Renal pelvis (tissue), 4 donors: Measurements from ENCODE around the gene FAM151A. TPM values are rescaled to one million over a fixed set of nuclear protein-coding genes. Genes with fewer than 3 reads are reported as not detected.
"Not testable (repeated sequence)": the region's sequence is repeated elsewhere in the genome, so short reads cannot be mapped to it uniquely, and the experiment has no call there.

Experiments
- DNase-seq: peaks from one replicate; pipeline ENCODE4 v3.0.0-alpha.2; 2013
- polyA plus RNA-seq, 3 donors: library from polyadenylated mRNA; unstranded; fragments of 120-200 nt; gene quantifications; one replicate each; pipeline ENCODE4 v1.2.1, GENCODE V29; 2013; ENCODE audit not compliant: insufficient read length in 3 of 3

FAM151A gene
- polyA plus RNA-seq, 3 donors = 28.7 to 39.5 (median 35.8) TPM

DNA sequence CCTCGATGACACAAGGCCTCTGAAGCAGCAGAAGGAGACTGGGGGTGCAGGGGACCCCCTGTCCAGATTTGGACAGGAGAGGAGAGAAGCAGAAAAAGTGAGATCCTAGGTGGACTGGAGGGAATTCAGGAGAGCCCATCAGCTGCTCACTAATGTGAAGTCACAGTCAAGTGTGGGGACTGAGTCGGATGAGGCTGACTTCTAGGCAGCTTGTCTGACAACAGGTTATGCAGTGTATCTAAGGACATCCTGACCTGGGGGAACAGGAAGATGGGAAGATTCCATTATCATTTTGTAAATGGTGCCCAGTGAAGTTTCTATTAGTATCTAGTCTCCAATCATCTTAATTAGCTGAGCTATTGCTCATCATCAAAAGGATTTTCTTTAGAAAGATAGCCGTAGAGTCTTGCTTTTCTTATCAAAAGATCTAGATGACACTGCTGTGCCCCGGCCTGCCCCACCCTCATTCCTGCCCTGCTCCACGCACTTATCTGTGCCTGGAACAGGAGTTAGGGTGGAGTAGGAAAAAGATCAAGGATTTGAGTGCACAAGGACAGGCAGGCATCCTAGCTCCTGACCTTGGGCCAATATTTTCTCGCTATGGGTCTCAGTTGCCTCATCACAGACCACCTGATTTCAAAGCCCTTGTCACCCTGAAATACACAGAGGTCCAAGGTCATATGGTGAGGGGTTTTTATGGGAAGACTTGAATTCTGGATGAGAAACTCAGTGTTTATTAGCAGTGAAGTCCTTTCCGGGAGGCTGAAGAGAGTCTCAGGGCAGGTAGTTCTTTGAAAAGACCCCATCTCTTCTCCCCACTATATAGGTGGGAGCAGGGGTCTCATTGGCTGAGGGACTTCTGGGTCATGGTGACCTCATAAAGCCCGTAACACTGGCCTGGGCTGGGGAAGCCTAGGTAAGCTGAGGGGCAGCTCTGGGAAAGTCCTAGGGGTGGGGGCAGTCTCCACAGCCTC lies 17.8 kb upstream of the FAM151A start, which contains the start of gene MROH7:
Gene MROH7, plus strand, starts transcription at position 924 of the 974 bp plus-strand sequence. CDS start 11,141 bp downstream, outside the sequence.
- DNase-seq = no peak

GRCh38 chr1:54640361-54640760 lies 17.0 kb upstream of the FAM151A start:
- no peak for DNase-seq

DNA sequence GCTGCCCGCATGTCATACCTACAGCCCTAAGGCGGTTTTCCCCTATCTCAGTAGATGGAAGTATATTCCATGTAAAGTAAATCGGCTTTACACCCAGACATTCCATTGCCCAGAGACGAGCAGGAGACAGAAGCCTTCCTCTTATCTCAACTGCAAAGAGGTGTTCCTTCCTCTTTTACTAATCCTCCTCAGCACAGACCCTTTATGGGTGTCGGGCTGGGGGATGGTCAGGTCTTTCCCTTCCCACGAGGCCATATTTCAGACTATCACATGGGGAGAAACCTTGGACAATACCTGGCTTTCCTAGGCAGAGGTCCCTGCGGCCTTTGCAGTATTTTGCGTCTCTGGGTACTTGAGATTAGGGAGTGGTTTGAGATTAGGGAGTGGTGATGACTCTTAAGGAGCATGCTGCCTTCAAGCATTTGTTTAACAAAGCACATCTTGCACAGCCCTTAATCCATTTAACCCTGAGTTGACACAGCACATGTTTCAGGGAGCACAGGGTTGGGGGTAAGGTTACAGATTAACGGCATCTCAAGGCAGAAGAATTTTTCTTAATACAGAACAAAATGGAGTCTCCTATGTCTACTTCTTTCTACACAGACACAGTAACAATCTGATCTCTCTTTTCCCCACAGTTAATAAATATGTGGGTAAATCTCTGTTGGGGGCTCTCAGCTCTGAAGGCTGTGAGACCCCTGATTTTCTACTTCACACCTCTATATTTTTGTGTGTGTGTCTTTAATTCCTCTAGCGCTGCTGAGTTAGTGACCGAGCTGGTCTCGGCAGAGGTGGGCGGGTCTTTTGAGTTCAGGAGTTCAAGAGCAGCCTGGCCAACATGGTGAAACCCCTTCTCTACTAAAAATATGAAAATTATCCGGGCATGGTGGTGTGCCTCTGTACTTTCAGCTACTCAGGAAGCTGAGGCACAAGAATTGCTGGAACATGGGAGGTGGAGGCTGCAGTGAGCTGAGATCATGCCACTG lies 13.4 kb upstream of the FAM151A start:
- not testable (repeated sequence) for DNase-seq

DNA sequence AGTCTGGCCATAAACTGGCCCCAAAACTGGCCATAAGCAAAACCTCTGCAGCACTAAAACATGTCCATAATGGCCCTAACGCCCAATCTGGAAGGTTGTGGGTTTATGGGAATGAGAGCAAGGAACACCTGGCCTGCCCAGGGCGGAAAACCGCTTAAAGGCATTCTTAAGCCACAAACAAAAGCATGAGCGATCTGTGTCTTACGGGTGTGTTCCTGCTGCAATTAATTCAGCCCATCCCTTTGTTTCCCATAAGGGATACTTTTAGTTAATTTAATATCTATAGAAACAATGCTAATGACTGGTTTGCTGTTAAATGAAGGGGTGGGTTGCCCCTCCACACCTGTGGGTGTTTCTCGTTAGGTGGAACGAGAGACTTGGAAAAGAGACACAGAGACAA lies 12.5 kb upstream of the FAM151A start:
- DNase-seq = not testable (repeated sequence)

GRCh38 chr1:54627196-54627595 lies 3.9 kb upstream of the FAM151A start:
- DNase-seq = no peak

DNA sequence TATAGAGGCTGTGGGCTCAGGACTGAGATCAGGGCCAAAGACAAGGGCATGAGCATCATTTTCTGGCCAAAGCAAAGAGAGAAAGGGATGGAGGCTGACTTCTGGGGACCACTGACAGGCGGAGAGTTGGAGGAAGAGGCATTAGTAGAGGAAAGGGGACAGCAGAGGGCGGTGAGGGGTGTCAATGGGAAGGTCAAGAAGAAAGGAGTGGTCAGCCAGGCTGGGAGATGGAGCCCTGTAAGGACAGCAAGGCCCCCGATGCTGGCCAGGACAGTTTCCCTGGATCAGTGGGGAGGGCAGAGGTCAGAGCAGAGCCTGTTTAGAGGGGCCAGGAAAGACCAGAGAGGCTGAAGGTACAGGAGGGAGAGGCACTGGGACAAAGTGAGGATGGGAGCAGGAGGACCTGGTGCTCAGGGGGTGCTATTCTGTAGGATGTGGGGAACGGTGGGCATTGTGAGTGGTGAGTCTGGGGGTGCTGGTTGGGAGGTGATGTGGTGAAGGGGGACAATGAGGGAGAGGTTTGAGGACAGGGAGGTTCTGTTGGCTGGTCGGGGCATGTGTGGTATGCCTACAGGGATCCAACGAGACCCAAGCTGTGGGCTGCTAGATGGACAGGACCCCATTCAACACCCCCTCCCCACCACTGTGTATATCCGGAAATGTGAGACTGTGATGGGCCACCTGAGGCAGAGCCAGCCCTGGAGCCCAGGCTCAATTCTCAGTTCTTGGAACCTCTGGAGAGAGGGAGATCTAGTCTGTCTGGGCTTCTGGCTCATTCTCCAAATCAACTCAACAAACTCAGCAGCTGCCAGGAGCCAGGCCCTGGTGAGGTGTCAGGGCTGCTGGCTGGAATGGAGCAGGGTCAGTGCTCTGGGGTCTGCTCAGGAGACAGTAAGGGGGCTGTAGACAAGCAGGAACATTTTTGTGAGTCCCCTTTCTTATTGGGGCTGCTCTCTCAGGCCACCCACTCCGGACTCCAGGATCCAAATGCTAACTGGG lies 1.4 kb upstream of the FAM151A start:
- no peak for DNase-seq

DNA sequence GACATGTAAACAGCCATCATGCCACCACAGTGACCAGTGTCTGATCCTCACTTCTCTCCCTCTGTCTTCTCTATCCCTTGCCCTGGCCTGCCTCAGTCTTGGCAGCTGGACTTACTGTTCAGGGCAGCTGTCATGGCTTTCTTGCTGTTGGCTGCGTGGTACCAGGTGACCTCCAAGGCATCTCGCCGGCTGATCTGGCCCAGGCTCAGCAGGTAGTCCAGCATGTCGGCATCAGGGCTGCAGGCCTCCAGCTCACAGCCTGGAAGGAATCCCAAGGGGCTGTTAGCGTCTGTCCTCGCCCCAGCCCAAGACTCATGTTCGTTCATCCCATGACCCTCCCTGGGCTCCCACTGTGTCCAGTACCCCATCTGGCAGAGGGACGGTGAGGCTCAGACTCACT lies 3.6 kb downstream of the FAM151A start:
- no peak for DNase-seq

DNA sequence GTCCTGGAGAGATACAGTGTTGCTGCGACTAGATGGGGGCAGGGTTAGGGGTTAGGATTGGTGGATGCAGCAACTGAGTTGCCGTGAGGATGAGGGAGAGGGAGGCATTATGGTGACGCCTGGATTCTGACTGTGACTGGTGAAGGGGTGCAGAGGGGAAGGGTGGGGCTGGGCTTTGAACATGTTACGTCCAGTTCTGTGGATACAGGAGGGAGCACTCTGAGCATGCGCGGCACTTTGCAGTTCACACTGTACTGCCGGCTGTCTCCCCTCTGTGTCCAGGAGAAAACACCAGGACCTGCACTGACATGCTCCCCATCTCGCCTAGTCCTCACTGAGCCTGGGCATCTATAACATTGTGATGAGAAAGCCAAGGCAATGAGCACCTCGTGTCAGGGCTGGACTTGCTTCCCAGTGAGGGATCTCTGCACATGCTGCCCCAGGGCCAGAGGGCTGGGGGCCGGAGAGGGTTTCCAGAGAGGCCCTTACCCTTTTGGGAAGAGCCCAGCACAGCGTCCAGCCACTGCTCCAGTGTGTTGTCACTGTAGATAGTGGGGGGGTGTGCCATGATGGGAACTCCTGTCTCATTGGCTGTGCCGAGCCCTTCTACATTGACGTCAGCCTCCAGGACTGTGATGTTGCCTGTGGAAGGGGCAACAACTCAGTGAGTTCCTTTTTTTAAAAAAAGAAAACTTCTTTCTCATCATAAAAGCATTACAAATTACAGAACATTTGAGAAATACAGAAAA lies 7.6 kb downstream of the FAM151A start:
- no peak for DNase-seq

DNA sequence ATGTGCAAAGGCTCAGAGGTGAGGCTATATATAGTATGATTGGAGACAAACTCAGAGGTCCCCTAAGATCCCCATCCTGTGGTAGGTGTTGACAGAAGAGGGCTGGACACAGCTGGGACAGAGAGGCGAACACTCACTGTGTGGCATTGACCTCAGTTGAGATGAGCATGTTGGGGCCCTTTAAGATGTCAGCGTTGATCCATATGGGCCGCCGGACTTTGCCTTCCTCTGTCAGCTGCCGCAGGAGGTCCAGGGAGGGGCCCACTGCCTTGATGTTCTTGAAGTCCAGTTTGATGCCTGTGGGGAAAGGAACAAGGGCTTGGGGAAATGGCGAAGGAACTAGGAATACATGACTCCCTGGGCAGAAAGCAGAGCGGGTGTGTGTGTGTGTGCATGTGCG lies 8.8 kb downstream of the FAM151A start:
- DNase-seq = no peak

DNA sequence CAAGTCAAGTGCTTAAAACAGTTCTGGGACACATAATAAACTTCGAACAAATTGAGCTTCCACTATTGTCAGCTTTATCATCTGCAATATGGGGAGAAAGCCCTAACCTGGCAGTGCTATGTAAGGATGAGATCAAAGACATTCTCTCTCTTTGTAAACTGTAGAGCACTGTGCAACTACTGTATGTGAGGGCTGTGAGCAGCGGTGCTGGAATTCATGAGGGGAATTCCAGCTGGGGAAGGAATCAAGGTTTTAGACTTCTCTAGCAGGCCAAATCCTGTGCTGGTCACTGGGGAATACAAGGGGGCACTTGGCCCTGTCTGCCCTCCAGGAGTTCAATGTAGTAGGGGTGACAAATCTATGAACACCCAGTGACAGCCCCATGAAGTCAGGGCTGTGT lies 9.3 kb downstream of the FAM151A start:
- no peak for DNase-seq

DNA sequence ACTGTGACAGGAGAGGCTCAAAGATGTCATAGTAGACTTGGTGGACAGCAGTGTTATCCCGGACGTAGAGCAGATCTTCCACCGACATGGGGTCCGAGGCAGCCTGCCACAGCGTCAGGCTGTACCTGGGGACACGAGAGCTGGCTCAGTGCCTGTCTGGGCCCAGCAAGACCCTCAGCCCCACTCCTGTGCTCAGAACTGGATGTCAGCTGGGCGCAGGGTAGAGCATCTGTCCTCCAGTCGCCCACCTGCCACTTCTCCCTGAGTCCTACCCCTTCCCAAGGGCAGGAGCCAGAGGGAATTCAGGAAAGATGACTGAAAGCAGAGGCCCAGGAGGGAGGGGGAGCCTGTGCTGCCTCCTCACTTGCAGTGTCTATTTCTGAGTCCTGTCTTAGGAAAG lies 11.7 kb downstream of the FAM151A start:
- DNase-seq = no peak

- DNase-seq = no peak
Measured at GRCh38 chr1:54610601-54611580, 12.4 kb downstream of the FAM151A start.

- no peak for DNase-seq
Measured at GRCh38 chr1:54610048-54610447, 13.3 kb downstream of the FAM151A start.

- no peak for DNase-seq
Measured at GRCh38 chr1:54609301-54609921, 13.9 kb downstream of the FAM151A start.

DNA sequence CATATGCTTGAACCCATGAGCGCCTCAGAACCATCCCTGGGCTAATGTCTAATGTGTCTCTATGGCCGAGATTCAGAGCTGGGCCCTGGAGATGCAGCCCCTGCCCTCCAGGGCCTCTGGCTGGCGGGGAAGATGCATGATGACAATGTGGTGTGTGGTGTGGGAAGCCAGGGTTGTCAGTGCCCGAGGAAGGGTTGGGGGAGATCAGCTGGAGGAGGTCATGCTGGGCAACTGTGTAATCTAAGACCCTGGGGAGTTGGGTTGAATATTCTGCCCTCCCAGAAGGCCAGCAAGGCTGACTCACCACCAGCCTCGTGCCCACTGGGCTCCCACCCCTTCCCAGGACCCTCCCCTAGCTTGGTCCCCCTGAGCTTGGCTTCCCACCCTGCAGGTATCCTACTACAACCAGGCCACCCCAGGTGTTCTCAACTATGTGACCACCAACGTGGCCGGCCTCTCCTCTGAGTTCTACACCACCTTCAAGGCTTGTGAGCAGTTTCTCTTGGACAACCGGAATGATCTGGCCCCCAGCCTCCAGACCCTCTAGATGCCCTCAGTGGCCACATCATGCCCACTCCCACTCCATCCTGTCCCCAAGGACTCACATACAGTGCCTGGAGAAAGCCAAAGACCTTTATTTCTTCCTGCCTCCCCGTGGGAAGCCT lies 14.6 kb downstream of the FAM151A start:
- no peak for DNase-seq

GRCh38 chr1:54607821-54608565 lies 15.3 kb downstream of the FAM151A start:
- no peak for DNase-seq

DNA sequence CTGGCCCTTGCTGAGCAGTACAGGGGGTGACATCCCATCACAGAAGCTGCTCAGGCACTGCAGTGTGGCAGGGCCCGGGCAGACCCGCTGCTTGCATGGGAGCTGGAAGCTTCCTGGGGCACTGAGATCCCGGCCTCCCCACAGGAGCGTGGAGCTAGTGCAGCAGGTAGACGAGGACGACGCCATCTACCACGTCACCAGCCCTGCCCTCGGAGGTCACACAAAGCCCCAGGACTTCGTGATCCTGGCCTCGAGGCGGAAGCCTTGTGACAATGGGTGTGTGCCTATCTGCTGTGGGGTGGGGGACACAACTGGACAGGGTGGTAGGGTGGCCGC lies 16.4 kb downstream of the FAM151A start:
- no peak for DNase-seq
